Effector memory CD4-positive, alpha-beta T cell (primary cell): Measurements from ENCODE around the gene CD34.

Source experiments
- DNase-seq, 3 donors: peaks; one replicate each; pipeline ENCODE4 v3.0.0-alpha.2; 2020
- H3K27ac ChIP-seq: 2 replicates; pipeline ENCODE4 v1.7.0; 2013; ENCODE audit warnings: mild to moderate bottlenecking, low read length, moderate library complexity; ENCODE audit not compliant: insufficient read depth, poor library complexity, severe bottlenecking
- H3K27me3 ChIP-seq: replicated peaks from 2 replicates; pipeline ENCODE4 v1.7.0; 2013; ENCODE audit warnings: mild to moderate bottlenecking, low read length; ENCODE audit not compliant: insufficient read depth, control insufficient read depth, poor library complexity, severe bottlenecking
- H3K36me3 ChIP-seq: 2 replicates; pipeline ENCODE4 v1.7.0; 2013; ENCODE audit warnings: mild to moderate bottlenecking, low read length, moderate library complexity; ENCODE audit not compliant: control insufficient read depth, insufficient read depth
- H3K4me1 ChIP-seq: 2 replicates; pipeline ENCODE4 v1.7.0; 2013; ENCODE audit warnings: low read length, mild to moderate bottlenecking; ENCODE audit not compliant: control insufficient read depth, insufficient read depth, poor library complexity, severe bottlenecking
- H3K4me3 ChIP-seq: 2 replicates; pipeline ENCODE4 v1.7.0; 2013; ENCODE audit warnings: low read length, low read depth, mild to moderate bottlenecking; ENCODE audit not compliant: insufficient read depth, poor library complexity, severe bottlenecking
- H3K9me3 ChIP-seq: 2 replicates; pipeline ENCODE4 v1.7.0; 2013; ENCODE audit warnings: mild to moderate bottlenecking, low read length, moderate library complexity; ENCODE audit not compliant: control insufficient read depth

The CD34 gene

DNA sequence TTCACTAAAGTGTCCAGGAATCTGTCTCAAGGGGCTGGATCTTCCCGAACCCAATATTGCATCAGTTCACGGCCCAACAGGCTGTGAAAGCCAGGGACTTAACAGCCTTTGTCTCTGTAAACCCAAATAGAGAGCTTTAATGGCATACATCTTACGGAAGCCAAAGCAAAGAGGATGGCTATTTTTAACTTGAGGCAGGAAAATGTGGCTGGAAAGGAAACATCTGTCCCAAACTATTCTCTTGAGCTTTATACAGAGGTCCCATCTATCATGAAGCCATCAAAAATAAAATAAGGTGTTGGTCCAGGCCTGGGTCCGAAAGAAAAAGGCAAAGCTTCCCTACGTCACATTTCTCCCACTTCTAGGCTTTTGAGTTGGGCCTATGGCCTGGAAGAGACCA, 7.7 kb upstream of the CD34 start:
- Histone ChIP-seq H3K9me3 (no peaks in the 10 kb centered on the region), H3K27me3 (no peaks in the 10 kb centered on the region), H3K4me1 (no peaks in the 10 kb centered on the region), H3K36me3 (no peaks in the 10 kb centered on the region), H3K27ac (no peak overlapping the region), H3K4me3 (no peak overlapping the region)
- DNase-seq = no peak

DNA sequence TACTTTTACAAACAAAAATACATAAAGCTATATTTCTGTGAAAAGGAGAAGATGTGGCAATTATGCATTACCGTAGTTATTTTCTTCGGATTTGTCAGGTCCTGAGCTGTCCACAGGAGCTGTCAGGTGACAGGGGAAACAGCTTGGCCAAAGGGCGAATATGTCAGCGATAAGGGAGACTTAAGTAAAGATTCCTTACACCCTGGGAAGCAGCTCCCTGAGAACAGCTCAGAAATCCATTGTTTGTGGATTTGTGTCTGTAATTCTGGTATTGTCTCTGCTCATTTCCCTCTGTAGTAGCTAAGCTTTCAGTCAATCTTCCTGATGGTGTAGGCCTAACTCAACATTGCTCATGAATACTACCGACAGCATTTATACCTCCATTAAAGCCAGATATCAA, 7.1 kb upstream of the CD34 start:
- Histone ChIP-seq H3K4me1 (no peaks in the 10 kb centered on the region), H3K27ac (no peak overlapping the region), H3K9me3 (no peaks in the 10 kb centered on the region), H3K36me3 (no peaks in the 10 kb centered on the region), H3K4me3 (no peak overlapping the region), H3K27me3 (no peaks in the 10 kb centered on the region)
- no peak for DNase-seq

DNA sequence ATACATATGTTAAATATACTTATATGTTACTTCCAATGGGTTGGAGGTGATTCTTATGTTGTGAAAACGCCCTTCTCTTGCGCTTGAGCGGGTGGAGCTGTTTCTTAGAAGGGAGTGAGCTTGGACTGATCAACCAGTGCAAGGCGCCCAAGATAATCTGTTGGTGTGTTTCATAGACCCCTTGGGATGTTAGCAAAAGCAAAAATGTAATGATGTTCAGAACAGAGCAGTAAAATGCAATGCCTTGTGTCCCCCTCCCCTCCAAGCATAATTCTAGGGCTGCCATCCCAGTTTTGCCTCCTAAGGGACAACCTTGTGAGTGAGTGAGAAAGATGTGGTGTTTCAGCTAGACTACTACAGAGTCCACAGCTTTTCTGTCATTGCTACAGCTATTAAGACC, 6.2 kb upstream of the CD34 start:
- Histone ChIP-seq H3K27ac (no peak overlapping the region), H3K4me3 (no peak overlapping the region), H3K4me1 (no peaks in the 10 kb centered on the region), H3K9me3 (no peaks in the 10 kb centered on the region), H3K36me3 (no peaks in the 10 kb centered on the region), H3K27me3 (peaks cover 2% of the 10 kb centered on the region)
- no peak for DNase-seq

DNA sequence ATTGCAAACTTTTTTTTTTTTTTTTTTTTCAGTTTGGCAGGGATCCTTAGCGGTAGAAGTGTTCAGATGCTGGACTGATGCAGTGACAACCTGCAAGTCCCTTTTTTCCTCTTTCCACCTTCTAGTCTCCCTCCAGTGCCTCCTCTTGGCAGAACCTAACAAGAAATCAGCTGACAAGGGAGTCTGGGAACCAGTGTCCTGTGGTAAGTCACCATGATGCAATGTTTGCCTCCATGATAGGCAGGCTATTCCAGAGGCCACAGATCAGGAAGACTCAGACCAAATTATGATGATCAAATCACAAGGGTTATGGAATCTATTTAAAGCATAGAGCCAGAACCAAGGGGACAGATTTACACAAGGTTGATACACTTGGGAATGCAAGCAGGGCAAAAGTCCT, 3.0 kb upstream of the CD34 start:
- no peak overlapping the region for H3K4me3 ChIP-seq
- DNase-seq = no peak
- peaks cover 7% of the 10 kb centered on the region for H3K4me1 ChIP-seq
- H3K36me3 ChIP-seq = no peaks in the 10 kb centered on the region
- peaks cover 8% of the 10 kb centered on the region for H3K27me3 ChIP-seq
- no peaks in the 10 kb centered on the region for H3K9me3 ChIP-seq
- H3K27ac ChIP-seq = no peak overlapping the region

DNA sequence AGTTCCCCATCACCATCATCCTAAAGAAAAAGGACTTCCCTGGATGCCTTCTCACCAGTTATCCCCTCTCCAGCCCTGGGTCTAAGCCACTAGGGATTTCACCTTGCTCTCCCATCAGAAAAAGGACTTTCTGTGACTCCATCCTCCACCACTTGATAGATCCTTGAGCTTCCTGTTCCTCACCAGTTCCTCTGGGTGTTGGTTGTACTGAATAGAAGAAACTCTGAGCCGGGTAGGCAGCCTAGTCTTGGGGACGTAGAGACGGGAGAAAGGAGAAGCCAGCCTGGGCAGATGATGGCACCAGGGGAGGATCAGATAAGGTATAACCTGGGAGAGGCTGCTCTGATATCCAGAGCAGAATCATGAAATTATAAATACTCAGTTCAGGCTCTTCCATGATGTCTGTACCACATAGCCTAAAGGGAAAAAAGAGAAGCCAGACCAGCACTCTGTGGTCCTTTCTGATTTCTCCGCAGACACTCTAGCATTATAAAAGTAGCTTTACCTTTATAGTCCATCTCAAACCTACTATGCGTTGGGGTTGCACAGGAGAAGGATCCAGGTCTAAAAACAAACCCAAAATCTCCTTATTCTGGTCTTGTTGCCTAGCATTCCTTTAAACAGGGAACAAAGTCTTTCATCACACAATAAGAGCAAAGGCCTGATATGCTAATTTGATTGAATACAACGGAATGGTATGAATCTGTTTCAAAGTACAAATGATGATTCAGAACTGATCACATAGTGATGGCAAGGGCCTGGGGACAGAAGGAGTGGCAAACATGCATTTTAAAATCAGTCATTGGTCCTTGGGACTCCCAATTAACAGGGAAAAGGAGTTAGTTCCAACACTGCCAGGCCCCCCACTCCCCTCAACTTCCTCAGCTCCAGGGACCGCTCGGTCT, 1.2 kb upstream of the CD34 start:
- no peak for DNase-seq
- Histone ChIP-seq H3K4me1 (peaks cover 7% of the 10 kb centered on the region), H3K4me3 (no peak overlapping the region), H3K9me3 (no peaks in the 10 kb centered on the region), H3K27me3 (peaks cover 8% of the 10 kb centered on the region), H3K36me3 (no peaks in the 10 kb centered on the region), H3K27ac (no peak overlapping the region)

DNA sequence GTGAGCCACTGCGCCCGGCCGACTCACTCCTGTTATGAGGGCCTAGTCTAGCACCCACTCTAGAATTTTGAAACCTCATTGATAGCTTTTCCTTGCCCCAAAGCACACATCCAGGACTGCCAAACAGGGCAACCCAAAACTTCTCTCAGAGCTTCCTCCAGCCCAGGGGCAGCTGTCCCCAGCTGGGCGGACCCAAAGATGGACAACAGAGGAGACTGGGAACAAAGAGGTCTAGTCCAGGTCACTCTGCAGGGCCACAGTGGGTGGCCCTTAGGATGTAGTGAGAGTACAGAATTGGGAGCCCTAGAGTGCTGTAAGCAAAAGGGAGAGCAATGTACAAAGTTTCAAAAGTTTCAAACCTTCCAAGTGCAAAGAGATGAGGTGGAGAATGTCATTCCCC, 1.2 kb downstream of the CD34 start:
- Histone ChIP-seq H3K27me3 (peaks cover 8% of the 10 kb centered on the region), H3K4me3 (no peak overlapping the region), H3K27ac (no peak overlapping the region), H3K36me3 (no peaks in the 10 kb centered on the region), H3K4me1 (peaks cover 7% of the 10 kb centered on the region), H3K9me3 (no peaks in the 10 kb centered on the region)
- no peak for DNase-seq

DNA sequence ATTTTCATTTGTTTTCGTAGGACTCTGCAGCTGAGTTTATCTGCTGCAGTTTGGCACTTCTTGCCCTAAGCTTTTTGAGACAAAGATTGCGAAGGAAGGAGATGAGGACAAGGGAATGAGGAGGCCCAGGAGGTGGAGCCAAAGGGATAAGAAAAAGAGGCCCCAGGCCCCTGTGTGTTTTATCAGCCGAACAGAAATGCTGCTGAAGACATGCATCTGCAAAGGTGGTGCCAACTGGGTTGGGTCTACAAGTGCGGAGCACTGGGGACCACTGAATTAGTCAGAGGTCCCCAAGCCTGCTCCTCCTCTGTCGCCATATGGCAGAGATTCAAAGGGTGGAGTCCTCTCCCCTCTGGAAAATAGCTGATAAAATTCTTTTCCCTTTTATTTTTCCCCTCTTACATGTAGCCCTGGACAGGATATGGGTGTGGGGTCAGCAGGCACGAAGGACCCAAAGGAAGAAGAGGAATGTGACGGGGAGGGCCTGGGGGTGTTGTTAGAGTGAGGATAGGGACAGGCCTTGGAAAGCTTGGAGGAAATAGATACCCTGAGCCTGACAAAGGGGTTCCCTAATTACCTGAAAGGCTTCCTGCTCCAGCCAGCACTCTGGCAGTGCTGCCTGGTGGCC, 2.7 kb downstream of the CD34 start:
- H3K4me3 ChIP-seq = no peak overlapping the region
- peaks cover 7% of the 10 kb centered on the region for H3K4me1 ChIP-seq
- no peak for DNase-seq
- H3K9me3 ChIP-seq = no peaks in the 10 kb centered on the region
- no peak overlapping the region for H3K27ac ChIP-seq
- H3K36me3 ChIP-seq = no peaks in the 10 kb centered on the region
- H3K27me3 ChIP-seq = peaks cover 8% of the 10 kb centered on the region

DNA sequence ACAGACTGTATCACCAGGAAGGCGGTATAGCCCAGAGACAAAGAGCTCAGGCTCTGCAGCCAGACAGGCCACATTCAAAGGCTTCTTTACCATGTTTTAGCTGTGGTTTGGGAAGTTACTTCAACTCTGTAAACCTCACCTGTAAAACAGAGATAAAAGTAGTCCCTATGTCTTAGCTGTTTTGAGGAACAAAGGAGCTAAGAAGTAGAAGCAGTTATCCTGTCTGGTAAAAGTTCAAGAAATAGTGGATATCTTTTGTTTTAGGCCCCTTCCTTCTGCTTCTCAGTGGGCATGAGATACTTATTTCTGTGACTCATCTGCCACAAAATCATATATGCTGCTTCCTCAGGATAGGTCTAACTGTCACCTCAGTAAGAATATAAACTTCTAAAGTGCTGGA, 6.5 kb downstream of the CD34 start:
- Histone ChIP-seq H3K36me3 (no peaks in the 10 kb centered on the region), H3K4me3 (no peak overlapping the region), H3K9me3 (no peaks in the 10 kb centered on the region), H3K27ac (no peak overlapping the region), H3K4me1 (no peaks in the 10 kb centered on the region), H3K27me3 (no peaks in the 10 kb centered on the region)
- DNase-seq = no peak

DNA sequence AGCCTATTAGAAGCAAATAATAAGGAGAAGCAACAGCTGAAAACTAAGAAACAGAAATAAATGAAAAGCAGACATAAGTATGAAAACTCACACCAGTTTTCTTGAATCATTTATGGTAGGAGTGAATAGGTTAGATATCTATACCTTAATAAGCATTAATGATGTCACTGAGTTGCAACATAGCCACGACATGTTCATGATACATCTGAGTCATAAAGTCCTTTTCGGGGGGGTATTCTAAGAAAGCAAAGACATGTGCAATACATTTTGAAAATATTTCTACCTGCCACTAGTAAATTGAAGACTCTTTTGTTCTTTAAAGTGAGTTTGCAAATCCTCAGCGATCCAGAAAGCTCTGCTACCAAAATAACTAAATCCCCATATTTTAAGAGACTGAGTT, 7.2 kb downstream of the CD34 start:
- H3K4me1 ChIP-seq = no peaks in the 10 kb centered on the region
- no peaks in the 10 kb centered on the region for H3K9me3 ChIP-seq
- H3K36me3 ChIP-seq = no peaks in the 10 kb centered on the region
- no peak for DNase-seq
- no peaks in the 10 kb centered on the region for H3K27me3 ChIP-seq
- H3K4me3 ChIP-seq = no peak overlapping the region
- no peak overlapping the region for H3K27ac ChIP-seq

DNA sequence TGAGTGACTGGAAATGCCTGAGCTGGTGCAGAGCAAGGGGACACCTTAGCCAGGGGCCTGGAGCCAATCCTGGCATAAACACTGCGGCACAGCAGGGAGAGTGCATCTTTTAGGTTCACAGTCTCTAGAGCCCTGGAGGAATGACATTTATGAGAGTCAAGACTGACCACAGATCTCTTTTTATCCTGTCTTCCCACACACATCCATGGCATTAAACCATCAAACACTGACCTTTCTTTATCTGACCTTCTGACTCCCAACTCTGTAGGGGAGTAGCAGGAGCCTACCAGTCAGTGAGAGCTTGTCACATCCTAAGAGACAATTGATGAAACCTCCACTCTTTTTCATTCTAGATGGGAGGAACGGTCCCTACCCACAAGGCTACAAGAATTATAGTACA, 7.9 kb downstream of the CD34 start:
- no peaks in the 10 kb centered on the region for H3K4me1 ChIP-seq
- H3K27me3 ChIP-seq = no peaks in the 10 kb centered on the region
- H3K4me3 ChIP-seq = no peak overlapping the region
- no peaks in the 10 kb centered on the region for H3K36me3 ChIP-seq
- no peak overlapping the region for H3K27ac ChIP-seq
- DNase-seq = no peak
- no peaks in the 10 kb centered on the region for H3K9me3 ChIP-seq
